HCT116 (cell line): ENCODE results near the gene KIF7. TPM values are rescaled to one million over a fixed set of nuclear protein-coding genes. Genes with fewer than 3 reads are reported as not detected.
"Not testable (repeated sequence)": the region's sequence is repeated elsewhere in the genome, so short reads cannot be mapped to it uniquely, and the experiment has no call there.

Experiments
- ATAC-seq: fragments of 200-7000 bp; cut with Tn5 transposase; 2 replicates; pipeline ENCODE4 v1.9.1; 2020; ENCODE audit warnings: mild to moderate bottlenecking, moderate library complexity
- BruUV-seq: library from RNA; stranded (reverse); fragments of 400-500 nt; replicated peaks from 2 replicates; lab custom pipeline; 2021; lab: Mats Ljungman, UMichigan
- CTCF ChIA-PET: fragments of 300-600 bp; sonication (Branson Sonifier 250); formaldehyde crosslinking; loops from one replicate; lab custom pipeline; 2021; ENCODE audit warnings: antibody characterized with exemption; lab: Charles Lee
- POLR2A ChIA-PET: fragments of 300-600, 350-600 bp; sonication (Branson Sonifier 250); formaldehyde crosslinking; loops from one replicate; lab custom pipeline; 2021; ENCODE audit warnings: antibody characterized with exemption; lab: Charles Lee
- RAD21 ChIA-PET, 2 experiments: fragments of 300-600 bp; sonication (Branson Sonifier 250); formaldehyde crosslinking; loops; one replicate each; lab custom pipeline; 2023; ENCODE audit warnings: low total read pairs in 2 of 2; ENCODE audit not compliant: uncharacterized antibody in 2 of 2, unreplicated experiment in 2 of 2, low non-redundant PET in 1 of 2; lab: Charles Lee
- DNase-seq: peaks from one replicate; pipeline ENCODE4 v3.0.0-alpha.2; 2010; ENCODE audit warnings: low read depth, low spot score
- H2AFZ ChIP-seq: fragments of 200-600 bp; shearing (Covaris generic), sonication (generic); 2 replicates; pipeline ENCODE4 v1.6.1; 2017; ENCODE audit warnings: low read depth, mixed run types, mixed read lengths, antibody characterized with exemption, low read length; ENCODE audit not compliant: poor library complexity, severe bottlenecking
- H3K27ac ChIP-seq: 2 replicates; pipeline ENCODE4 v1.5.1; 2012; ENCODE audit warnings: low read depth, low read length
- H3K27me3 ChIP-seq: fragments of 200-600 bp; sonication (generic); 2 replicates; pipeline ENCODE4 v1.6.1; 2016; ENCODE audit warnings: mixed run types, low read length, mixed read lengths; ENCODE audit not compliant: insufficient read depth
- H3K36me3 ChIP-seq, 2 experiments: fragments of 200-500 bp in 1 of 2; fragments of 200-600 bp in 1 of 2; sonication (Bioruptor generic) in 1 of 2; sonication (generic) in 1 of 2; 2 replicates each; pipeline versions ENCODE4 v1.5.1 to v1.6.1; 2014 to 2016; ENCODE audit warnings: low read length in 2 of 2, inconsistent platforms in 1 of 2, mixed read lengths in 1 of 2, mixed run types in 1 of 2; ENCODE audit not compliant: insufficient read depth in 2 of 2, control insufficient read depth in 1 of 2
- H3K4me1 ChIP-seq, 2 experiments: fragments of 200-600 bp in 1 of 2; sonication (generic) in 1 of 2; 2 replicates each; pipeline versions ENCODE4 v1.5.1 to v1.6.1; 2012 to 2017; ENCODE audit warnings: low read length in 2 of 2, inconsistent platforms in 1 of 2, mild to moderate bottlenecking in 1 of 2, mixed read lengths in 1 of 2, mixed run types in 1 of 2, moderate library complexity in 1 of 2; ENCODE audit not compliant: insufficient read depth in 2 of 2, control insufficient read depth in 1 of 2
- H3K4me2 ChIP-seq: fragments of 200-600 bp; sonication (generic); 2 replicates; pipeline ENCODE4 v1.6.1; 2017; ENCODE audit warnings: mixed run types, low read length, mixed read lengths
- H3K4me3 ChIP-seq, 2 experiments: fragments of 200-600 bp in 1 of 2; sonication (generic) in 1 of 2; replicated peaks in 1 of 2; 2 replicates each; pipeline ENCODE4 v1.5.1; 2011 to 2016; ENCODE audit warnings: low read length in 2 of 2, control low read depth in 1 of 2, low read depth in 1 of 2, mild to moderate bottlenecking in 1 of 2, mixed read lengths in 1 of 2, mixed run types in 1 of 2
- H3K79me2 ChIP-seq: fragments of 200-600 bp; sonication (generic); 2 replicates; pipeline ENCODE4 v1.6.1; 2017; ENCODE audit warnings: mild to moderate bottlenecking, mixed run types, low read length, moderate library complexity, mixed read lengths; ENCODE audit not compliant: insufficient read depth
- H3K9ac ChIP-seq: fragments of 200-600 bp; sonication (generic); 2 replicates; pipeline ENCODE4 v1.6.1; 2016; ENCODE audit warnings: low read length, mixed read lengths
- H3K9me2 ChIP-seq: fragments of 200-600 bp; sonication (generic), shearing (Covaris generic); 2 replicates; pipeline ENCODE4 v1.6.1; 2017; ENCODE audit warnings: mixed run types, mild to moderate bottlenecking, moderate library complexity; ENCODE audit not compliant: insufficient read depth
- H3K9me3 ChIP-seq, 2 experiments: fragments of 200-500 bp in 1 of 2; fragments of 200-600 bp in 1 of 2; sonication (Bioruptor generic) in 1 of 2; sonication (generic) in 1 of 2; 2 replicates each; pipeline ENCODE4 v1.6.1; 2014 to 2017; ENCODE audit warnings: low read length in 2 of 2, mixed read lengths in 2 of 2, inconsistent platforms in 1 of 2, low read depth in 1 of 2, mild to moderate bottlenecking in 1 of 2, mixed run types in 1 of 2, moderate library complexity in 1 of 2; ENCODE audit not compliant: control insufficient read depth in 1 of 2, insufficient read depth in 1 of 2
- H4K20me1 ChIP-seq: fragments of 200-600 bp; sonication (generic), shearing (Covaris generic); 2 replicates; pipeline ENCODE4 v1.6.1; 2017; ENCODE audit warnings: mixed run types, mild to moderate bottlenecking, moderate library complexity; ENCODE audit not compliant: insufficient read depth
- ATF3 ChIP-seq: IDR thresholded peaks from 2 replicates; pipeline ENCODE4 v1.6.1; 2012
- CBX3 ChIP-seq: IDR thresholded peaks from 2 replicates; pipeline ENCODE4 v1.6.1; 2012; ENCODE audit warnings: low read depth
- CEBPB ChIP-seq: IDR thresholded peaks from 2 replicates; pipeline ENCODE4 v1.6.1; 2012; ENCODE audit warnings: low read depth
- CTCF ChIP-seq, 3 experiments: fragments of 200-600 bp in 1 of 3; sonication (generic) in 1 of 3; IDR thresholded peaks in 2 of 3; conservative IDR thresholded peaks in 1 of 3; 2 replicates each; pipeline ENCODE4 v1.5.1; 2012 to 2017; ENCODE audit warnings: low read depth in 2 of 3, low read length in 2 of 3, antibody characterized with exemption in 1 of 3, borderline replicate concordance in 1 of 3, control low read depth in 1 of 3, mild to moderate bottlenecking in 1 of 3, mixed read lengths in 1 of 3, mixed run types in 1 of 3, moderate library complexity in 1 of 3; ENCODE audit not compliant: insufficient read depth in 1 of 3
- EGR1 ChIP-seq: IDR thresholded peaks from 2 replicates; pipeline ENCODE4 v1.6.1; 2012; ENCODE audit warnings: low read depth
- ELF1 ChIP-seq: IDR thresholded peaks from 2 replicates; pipeline ENCODE4 v1.6.1; 2012; ENCODE audit warnings: low read depth, borderline replicate concordance
- EZH2 ChIP-seq: fragments of 200-600 bp; sonication (generic); IDR thresholded peaks from 2 replicates; pipeline ENCODE4 v1.6.1; 2017; ENCODE audit warnings: antibody characterized with exemption, mixed run types
- FOSL1 ChIP-seq: IDR thresholded peaks from 2 replicates; pipeline ENCODE4 v1.6.1; 2012; ENCODE audit warnings: low read depth
- JUND ChIP-seq: IDR thresholded peaks from 2 replicates; pipeline ENCODE4 v1.6.1; 2012
- MAX ChIP-seq: IDR thresholded peaks from 2 replicates; pipeline ENCODE4 v1.6.1; 2012
- POLR2A ChIP-seq: IDR thresholded peaks from 2 replicates; pipeline ENCODE4 v1.7.0; 2011; ENCODE audit warnings: borderline replicate concordance; ENCODE audit not compliant: insufficient read depth, insufficient read length; ENCODE audit errors: extremely low read depth
- POLR2AphosphoS5 ChIP-seq: IDR thresholded peaks from 2 replicates; pipeline ENCODE4 v1.6.1; 2011; ENCODE audit warnings: mild to moderate bottlenecking, low read depth, low read length, moderate library complexity
- RAD21 ChIP-seq: IDR thresholded peaks from 2 replicates; pipeline ENCODE4 v1.6.1; 2012; ENCODE audit warnings: low read depth, mild to moderate bottlenecking
- SIN3A ChIP-seq: IDR thresholded peaks from 2 replicates; pipeline ENCODE4 v1.6.1; 2012; ENCODE audit warnings: low read depth
- SRF ChIP-seq: IDR thresholded peaks from 2 replicates; pipeline ENCODE4 v1.6.1; 2012; ENCODE audit warnings: low read depth
- YY1 ChIP-seq: IDR thresholded peaks from 2 replicates; pipeline ENCODE4 v1.6.1; 2011; ENCODE audit warnings: low read length, low read depth, moderate library complexity, mild to moderate bottlenecking; ENCODE audit not compliant: insufficient replicate concordance; ENCODE audit errors: extremely low read depth
- ZNF274 ChIP-seq: fragments of 200-500 bp; sonication (Bioruptor generic); IDR thresholded peaks from 2 replicates; pipeline ENCODE4 v1.6.1; 2014; ENCODE audit warnings: mild to moderate bottlenecking, low read depth, low read length, inconsistent platforms
- intact Hi-C: fragments of 100-400 bp; cut with micrococcal nuclease; formaldehyde crosslinking; loops from 2 replicates; pipeline ENCODE4 v1.10.0; 2022
- total RNA-seq: library from RNA; stranded (reverse); gene quantifications from one replicate; pipeline ENCODE4 v1.2.1, GENCODE V29; 2021; ENCODE audit not compliant: unreplicated experiment

Gene KIF7
- total RNA-seq, 1 experiment from 2014 or later, result 0.12 TPM

GRCh38 chr15:89690276-89691218 lies 35.3 kb upstream of the KIF7 start, which contains the start of the genes PEX11A and WDR93 (continued):
- TF ChIP-seq ELF1 (no peak; the same call in 1 of the 2 replicates), EGR1 (peak; percentile 52; the same call in 1 of the 2 replicates), EZH2 (no peak), CBX3 (no peak), YY1 (peak; percentile 26)

- Histone ChIP-seq H3K4me2 (peak overlapping the region; percentile 83), H3K4me1 (peaks cover 7 to 13% of the 10 kb centered on the region in 2 experiments), H3K4me3 (peak overlapping the region; percentile 88 to 92), H3K9ac (peak overlapping the region; percentile 69), H2AFZ (peak overlapping the region; percentile 96), H3K27ac (peak overlapping the region; percentile 33; the same call in 1 of the 2 replicates)
- H3K9me2 ChIP-seq, CTCF ChIA-PET, DNase-seq, BruUV-seq, H3K27me3 ChIP-seq, intact Hi-C loops, POLR2A ChIA-PET, H3K36me3 ChIP-seq, RAD21 ChIA-PET, H4K20me1 ChIP-seq, H3K79me2 ChIP-seq, H3K9me3 ChIP-seq, ATAC-seq: not testable (repeated sequence)
- peak; percentile 3; the same call in 1 of the 2 replicates for TF ChIP-seq SIN3A
These were observed 34.6 kb upstream of the KIF7 start for GRCh38 chr15:89689930-89690275.

- Histone ChIP-seq H2AFZ (no peak overlapping the region), H3K4me2 (no peak overlapping the region), H3K9ac (no peak overlapping the region), H3K9me2 (no peaks in the 10 kb centered on the region), H3K36me3 (no peaks in the 10 kb centered on the region), H4K20me1 (no peaks in the 10 kb centered on the region), H3K79me2 (no peaks in the 10 kb centered on the region), H3K27ac (no peak overlapping the region), H3K27me3 (no peaks in the 10 kb centered on the region), H3K4me1 (peaks cover 7 to 13% of the 10 kb centered on the region in 2 experiments), H3K9me3 (no peaks in the 10 kb centered on the region), H3K4me3 (no peak overlapping the region)
- ATAC-seq (no peak), DNase-seq (no peak)
- ChIA-PET RAD21 (no interaction called here), CTCF (no interaction called here), POLR2A (no interaction called here)
- intact Hi-C loops, result no loop called here
- no TSS peak for BruUV-seq
- TF ChIP-seq EZH2 (no peak), CTCF (IDR thresholded peaks at IDR 0.05 in 2 of 3, conservative IDR thresholded peaks at IDR 0.05 in 1 of 3; ENCODE audit: borderline replicate concordance in 1 of 3, insufficient read depth in 1 of 3, low read depth in 2 of 3, low read length in 2 of 3) (no peak), SRF (no peak), CBX3 (no peak), FOSL1 (no peak), POLR2A (no peak), EGR1 (no peak), ZNF274 (no peak), RAD21 (no peak), POLR2AphosphoS5 (no peak), JUND (no peak), MAX (no peak), CEBPB (no peak), ATF3 (no peak)
These were observed 31.3 kb upstream of the KIF7 start for GRCh38 chr15:89686522-89686921.
